DOHH2 (cell line): Measurements from ENCODE around the gene NOC4L.
"Not testable (repeated sequence)": the region's sequence is repeated elsewhere in the genome, so short reads cannot be mapped to it uniquely, and the experiment has no call there.

Experiments used
- H3F3A ChIP-seq: fragments of 200-600 bp; sonication (generic), shearing (Covaris generic); 2 replicates; pipeline ENCODE4 v1.6.0; 2016; ENCODE audit warnings: antibody characterized with exemption, mild to moderate bottlenecking; ENCODE audit not compliant: control insufficient read depth, insufficient read depth
- H3K27ac ChIP-seq: fragments of 200-600 bp; sonication (generic); 2 replicates; pipeline ENCODE4 v1.5.1; 2014; ENCODE audit warnings: low read depth, mild to moderate bottlenecking, low read length, moderate library complexity
- H3K27me3 ChIP-seq: fragments of 200-600 bp; sonication (generic); 2 replicates; pipeline ENCODE4 v1.6.1; 2014; ENCODE audit warnings: mild to moderate bottlenecking, low read length, mixed read lengths; ENCODE audit not compliant: control insufficient read depth
- H3K36me3 ChIP-seq: fragments of 200-600 bp; sonication (generic); 2 replicates; pipeline ENCODE4 v1.6.1; 2014; ENCODE audit warnings: mild to moderate bottlenecking, low read length, moderate library complexity, mixed read lengths; ENCODE audit not compliant: control insufficient read depth
- H3K4me1 ChIP-seq: fragments of 200-600 bp; sonication (generic); 2 replicates; pipeline ENCODE4 v1.6.1; 2014; ENCODE audit warnings: mild to moderate bottlenecking, low read length, mixed read lengths; ENCODE audit not compliant: control insufficient read depth
- H3K4me2 ChIP-seq: fragments of 200-600 bp; sonication (generic); 2 replicates; pipeline ENCODE4 v1.6.0; 2014; ENCODE audit warnings: mild to moderate bottlenecking, low read length, moderate library complexity
- H3K4me3 ChIP-seq: fragments of 200-600 bp; sonication (generic); 2 replicates; pipeline ENCODE4 v1.5.1; 2014; ENCODE audit warnings: mild to moderate bottlenecking, low read length, mixed read lengths
- H3K79me2 ChIP-seq: fragments of 200-600 bp; sonication (generic); 2 replicates; pipeline ENCODE4 v1.6.1; 2014; ENCODE audit warnings: mild to moderate bottlenecking, low read length, mixed read lengths; ENCODE audit not compliant: control insufficient read depth
- H3K9me2 ChIP-seq: fragments of 200-600 bp; sonication (generic); replicated peaks from 2 replicates; pipeline ENCODE4 v1.6.1; 2014; ENCODE audit warnings: mild to moderate bottlenecking, low read length, mixed read lengths; ENCODE audit not compliant: control insufficient read depth
- H3K9me3 ChIP-seq: fragments of 200-600 bp; sonication (generic); 2 replicates; pipeline ENCODE4 v1.6.1; 2014; ENCODE audit warnings: antibody characterized with exemption, low read length, mixed read lengths; ENCODE audit not compliant: control insufficient read depth, insufficient read depth
- H4K20me1 ChIP-seq: fragments of 200-600 bp; sonication (generic); 2 replicates; pipeline ENCODE4 v1.6.0; 2014; ENCODE audit warnings: low read depth, mild to moderate bottlenecking, antibody characterized with exemption, low read length, moderate library complexity; ENCODE audit not compliant: control insufficient read depth, insufficient read depth
- CTCF ChIP-seq: fragments of 200-600 bp; sonication (generic); IDR thresholded peaks from one replicate; pipeline ENCODE4 v1.5.1; 2014; ENCODE audit warnings: antibody characterized with exemption, mild to moderate bottlenecking, low read depth, low read length; ENCODE audit not compliant: poor library complexity, severe bottlenecking
- EZH2phosphoT487 ChIP-seq: fragments of 200-600 bp; sonication (generic); IDR thresholded peaks from 2 replicates; pipeline ENCODE4 v1.6.1; 2017; ENCODE audit warnings: borderline replicate concordance, mild to moderate bottlenecking, antibody characterized with exemption, low read length, moderate library complexity, mixed read lengths

Gene NOC4L

GRCh38 chr12:132100306-132101065 lies 43.8 kb upstream of the NOC4L start:
- H3K27me3 ChIP-seq: no peaks in the 10 kb centered on the region
- no peaks in the 10 kb centered on the region for H4K20me1 ChIP-seq
- no peak overlapping the region for H3K4me3 ChIP-seq
- peaks cover 26% of the 10 kb centered on the region for H3K36me3 ChIP-seq
- no peak overlapping the region for H3K27ac ChIP-seq
- H3K4me1 ChIP-seq: no peaks in the 10 kb centered on the region
- H3K9me2 ChIP-seq: no peaks in the 10 kb centered on the region
- H3K9me3 ChIP-seq: no peaks in the 10 kb centered on the region
- H3F3A ChIP-seq: no peaks in the 10 kb centered on the region
- H3K79me2 ChIP-seq: peaks cover 29% of the 10 kb centered on the region
- TF ChIP-seq CTCF: no peak
- TF ChIP-seq EZH2phosphoT487: no peak
- no peak overlapping the region for H3K4me2 ChIP-seq

GRCh38 chr12:132102297-132102696 lies 42.0 kb upstream of the NOC4L start:
- H3K27ac ChIP-seq: no peak overlapping the region
- no peak overlapping the region for H3K4me3 ChIP-seq
- H3K79me2 ChIP-seq: peaks cover 19% of the 10 kb centered on the region
- TF ChIP-seq CTCF: no peak
- TF ChIP-seq EZH2phosphoT487: no peak
- no peaks in the 10 kb centered on the region for H3F3A ChIP-seq
- H3K9me2 ChIP-seq: no peaks in the 10 kb centered on the region
- H3K9me3 ChIP-seq: no peaks in the 10 kb centered on the region
- H4K20me1 ChIP-seq: no peaks in the 10 kb centered on the region
- no peaks in the 10 kb centered on the region for H3K4me1 ChIP-seq
- peaks cover 20% of the 10 kb centered on the region for H3K36me3 ChIP-seq
- no peak overlapping the region for H3K4me2 ChIP-seq
- no peaks in the 10 kb centered on the region for H3K27me3 ChIP-seq

GRCh38 chr12:132103072-132103471 lies 41.2 kb upstream of the NOC4L start:
- peaks cover 16% of the 10 kb centered on the region for H3K79me2 ChIP-seq
- not testable (repeated sequence) for H3K9me3 ChIP-seq, H4K20me1 ChIP-seq, H3K9me2 ChIP-seq, H3K4me3 ChIP-seq, H3F3A ChIP-seq, H3K27ac ChIP-seq, H3K4me2 ChIP-seq, H3K4me1 ChIP-seq, H3K27me3 ChIP-seq
- peaks cover 24% of the 10 kb centered on the region for H3K36me3 ChIP-seq

GRCh38 chr12:132103542-132104308 lies 40.5 kb upstream of the NOC4L start:
- H3K27me3 ChIP-seq: no peaks in the 10 kb centered on the region
- H3K4me2 ChIP-seq: no peak overlapping the region
- H3K9me3 ChIP-seq: no peaks in the 10 kb centered on the region
- no peaks in the 10 kb centered on the region for H3K4me1 ChIP-seq
- no peak overlapping the region for H3K27ac ChIP-seq
- peaks cover 30% of the 10 kb centered on the region for H3K36me3 ChIP-seq
- H3F3A ChIP-seq: no peaks in the 10 kb centered on the region
- H3K79me2 ChIP-seq: peaks cover 16% of the 10 kb centered on the region
- H4K20me1 ChIP-seq: no peaks in the 10 kb centered on the region
- H3K4me3 ChIP-seq: no peak overlapping the region
- no peaks in the 10 kb centered on the region for H3K9me2 ChIP-seq
- no peak for TF ChIP-seq EZH2phosphoT487
- no peak for TF ChIP-seq CTCF
